ELF-1 (cell line): ENCODE results near the gene DDX43.
"Not testable (repeated sequence)": the region's sequence is repeated elsewhere in the genome, so short reads cannot be mapped to it uniquely, and the experiment has no call there.

Source experiments
- DNase-seq: peaks from one replicate; pipeline ENCODE4 v3.0.0-alpha.2; 2016; ENCODE audit warnings: low read depth, low spot score

Gene DDX43

DNA sequence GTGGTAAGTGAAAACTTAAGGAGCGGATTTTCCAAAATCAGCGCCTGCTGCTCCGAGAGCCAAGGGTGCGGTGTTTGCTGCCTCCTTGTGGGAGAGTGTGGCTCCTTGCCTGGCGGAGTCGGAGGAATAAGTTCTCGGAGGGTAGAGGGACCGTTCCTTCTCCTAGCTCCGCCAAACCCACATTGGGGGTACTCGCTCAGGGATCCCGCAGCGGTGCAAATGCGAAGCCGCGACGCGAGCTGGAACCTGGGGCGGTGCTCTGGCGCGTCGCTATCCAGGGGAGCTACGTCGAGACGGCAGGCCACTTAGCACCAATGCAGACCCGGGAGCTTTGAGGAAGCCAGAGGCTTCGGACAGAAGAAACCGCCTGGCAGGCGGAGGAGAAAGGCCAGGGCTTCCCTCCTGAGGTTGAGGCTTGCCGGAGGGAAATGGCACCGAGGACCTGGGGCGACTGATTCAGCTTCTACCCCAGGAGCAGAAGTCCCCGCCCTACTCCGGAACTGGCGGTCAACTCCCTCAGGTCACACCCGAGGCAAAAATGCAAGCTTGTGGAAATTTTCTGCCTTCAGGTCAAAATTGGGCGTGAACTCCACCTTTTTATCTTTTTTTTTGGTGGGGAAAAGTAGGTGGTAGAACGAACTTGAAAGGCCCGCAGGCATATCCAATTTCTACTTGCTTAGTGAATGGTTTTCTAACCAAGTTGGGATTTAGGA, 5.7 kb upstream of the DDX43 start:
- peak; percentile 90 for DNase-seq

DNA sequence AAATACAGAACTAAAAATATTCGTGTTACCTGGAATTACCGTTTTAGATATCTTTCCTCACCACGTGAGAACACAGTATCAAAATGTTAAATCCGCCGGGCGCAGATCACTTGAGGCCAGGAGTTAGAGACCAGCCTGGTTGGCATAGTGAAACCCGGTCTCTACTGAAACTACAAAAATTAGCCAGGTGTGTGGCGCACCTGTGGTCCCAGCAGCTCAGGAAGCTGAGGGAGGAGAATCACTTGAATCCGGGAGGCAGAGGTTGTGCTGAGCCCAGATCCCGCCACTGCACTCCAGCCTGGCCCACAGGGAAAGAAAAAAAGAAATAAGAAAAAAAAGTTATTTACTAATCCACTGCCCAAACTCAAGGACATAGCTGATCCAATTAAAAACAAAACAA, 4.8 kb upstream of the DDX43 start:
- DNase-seq = no peak

DNA sequence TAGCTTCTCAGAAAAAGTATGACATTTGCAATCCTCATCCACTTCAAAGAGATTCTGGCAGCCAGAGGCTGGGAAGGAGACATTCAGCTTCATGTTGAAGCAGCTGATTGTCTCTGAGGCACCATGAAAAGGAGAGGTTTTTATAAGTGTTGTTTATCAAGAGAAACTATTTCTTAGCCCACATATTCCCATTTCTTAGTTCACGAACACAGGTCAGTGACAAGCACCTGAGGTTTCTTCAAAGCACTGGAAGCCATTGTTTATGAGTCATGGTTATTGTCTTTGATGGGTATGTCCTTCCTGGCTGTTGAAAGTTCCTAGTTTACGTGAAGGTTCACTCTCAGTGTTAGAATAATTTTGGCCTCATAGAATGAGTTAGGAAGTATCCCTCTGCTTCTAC, 3.0 kb upstream of the DDX43 start:
- DNase-seq = no peak

DNA sequence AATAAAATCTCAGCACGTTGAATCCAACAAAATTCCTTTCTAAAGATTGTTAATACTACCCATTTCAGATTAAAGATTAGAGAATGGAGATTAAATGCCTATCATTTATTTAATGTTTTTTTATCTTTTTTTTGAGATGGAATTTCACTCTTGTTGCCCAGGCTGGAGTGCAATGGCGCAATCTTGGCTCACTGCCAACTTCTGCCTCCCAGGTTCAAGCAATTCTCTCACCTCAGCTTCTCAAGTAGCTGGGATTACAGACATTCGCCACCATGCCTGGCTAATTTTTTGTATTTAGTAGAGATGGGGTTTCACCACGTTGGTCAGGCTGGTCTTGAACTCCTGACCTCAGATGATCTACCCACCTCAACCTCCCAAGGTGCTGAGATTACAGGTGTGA, 2.4 kb upstream of the DDX43 start:
- DNase-seq = not testable (repeated sequence)

DNA sequence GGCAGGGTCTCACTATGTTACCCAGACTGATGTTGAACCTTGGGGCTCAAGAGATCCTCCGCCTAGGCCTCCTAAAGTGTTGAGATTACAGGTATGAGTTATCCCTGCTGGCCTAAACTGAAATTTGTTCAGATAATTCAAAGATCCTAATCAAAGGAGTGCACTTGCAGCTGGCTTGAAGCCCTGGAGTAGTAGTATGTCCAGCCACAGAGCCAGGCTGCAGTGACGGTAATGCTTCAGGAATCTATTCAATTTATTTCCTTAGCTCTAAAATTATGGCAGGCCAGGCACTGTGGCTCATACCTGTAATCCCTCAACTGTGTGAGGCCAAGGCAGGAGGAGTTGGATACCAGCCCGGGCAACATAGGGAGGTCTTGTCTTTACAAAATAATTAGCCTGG, 1.4 kb upstream of the DDX43 start:
- no peak for DNase-seq

DNA sequence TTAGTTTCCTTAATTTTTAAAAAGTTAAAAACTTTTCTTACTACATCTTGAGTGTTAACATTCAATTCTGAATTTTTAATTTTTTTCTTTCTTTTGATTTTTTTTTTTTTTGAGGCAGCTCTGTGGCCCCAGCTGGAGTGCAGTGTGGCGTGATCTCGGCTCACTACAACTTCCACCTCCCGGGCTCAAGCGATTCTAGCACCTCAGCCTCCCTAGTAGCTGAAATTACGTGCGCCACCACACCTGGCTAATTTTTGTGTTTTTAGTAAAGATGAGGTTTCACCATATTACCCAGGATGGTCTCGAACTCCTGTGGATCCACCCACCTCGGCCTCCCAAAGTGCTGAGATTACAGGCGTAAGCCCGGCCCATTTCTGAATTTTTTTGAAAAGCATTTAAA, 1.2 kb downstream of the DDX43 start:
- DNase-seq = no peak

DNA sequence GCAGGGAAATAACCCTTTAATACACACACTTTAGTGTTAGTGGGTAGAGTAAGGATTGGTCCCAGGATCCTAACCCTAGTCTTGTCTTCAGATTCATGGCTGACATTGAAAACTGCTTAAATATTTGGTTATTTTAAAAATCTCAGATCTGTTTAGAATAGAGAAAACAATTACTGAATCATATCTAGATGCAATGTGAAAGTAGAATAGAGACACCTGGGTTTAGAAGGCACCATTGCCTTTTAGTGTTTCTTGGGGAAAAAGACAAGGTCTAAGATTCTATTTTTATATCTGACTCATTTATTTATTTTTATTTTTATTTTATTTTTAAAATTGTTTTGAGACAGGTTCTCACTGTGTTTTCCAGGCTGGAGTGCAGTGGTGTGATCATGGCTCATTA, 6.0 kb downstream of the DDX43 start:
- no peak for DNase-seq

DNA sequence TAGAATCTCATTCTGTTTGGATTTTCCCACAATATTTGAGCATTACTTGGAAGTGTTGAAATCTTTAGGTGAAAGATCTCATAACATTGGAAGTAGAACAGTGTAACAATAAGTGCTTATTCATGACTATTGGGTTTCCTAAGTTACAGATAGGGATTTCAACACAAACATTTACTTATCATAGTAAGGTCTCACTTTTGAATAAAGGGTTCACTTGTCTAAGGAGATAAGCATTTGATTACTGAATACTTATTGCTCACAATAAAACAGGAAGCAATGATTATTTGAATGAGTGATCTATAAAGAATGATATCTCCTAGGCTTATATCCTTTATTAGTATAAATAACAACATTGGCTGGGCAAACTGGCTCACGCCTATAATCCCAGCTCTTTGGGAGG, 14.8 kb downstream of the DDX43 start:
- no peak for DNase-seq

DNA sequence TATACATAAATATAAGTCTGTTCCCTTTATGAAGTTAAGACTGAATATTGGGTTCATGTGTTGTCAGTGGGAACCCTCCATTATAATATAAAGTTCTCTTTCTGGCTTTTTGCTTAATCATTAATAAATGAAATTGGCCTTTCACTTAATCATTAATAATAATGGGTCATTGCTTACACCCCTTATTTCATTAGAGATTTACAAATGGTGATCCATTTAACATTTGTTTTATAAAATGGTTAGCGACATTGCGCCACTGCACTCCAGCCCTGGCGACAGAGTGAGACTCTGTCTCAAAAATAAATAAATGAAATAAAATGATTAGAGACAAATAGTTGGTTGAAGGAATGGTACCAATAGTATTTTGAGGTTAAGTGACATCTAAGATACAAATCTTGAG, 18.5 kb downstream of the DDX43 start:
- no peak for DNase-seq

DNA sequence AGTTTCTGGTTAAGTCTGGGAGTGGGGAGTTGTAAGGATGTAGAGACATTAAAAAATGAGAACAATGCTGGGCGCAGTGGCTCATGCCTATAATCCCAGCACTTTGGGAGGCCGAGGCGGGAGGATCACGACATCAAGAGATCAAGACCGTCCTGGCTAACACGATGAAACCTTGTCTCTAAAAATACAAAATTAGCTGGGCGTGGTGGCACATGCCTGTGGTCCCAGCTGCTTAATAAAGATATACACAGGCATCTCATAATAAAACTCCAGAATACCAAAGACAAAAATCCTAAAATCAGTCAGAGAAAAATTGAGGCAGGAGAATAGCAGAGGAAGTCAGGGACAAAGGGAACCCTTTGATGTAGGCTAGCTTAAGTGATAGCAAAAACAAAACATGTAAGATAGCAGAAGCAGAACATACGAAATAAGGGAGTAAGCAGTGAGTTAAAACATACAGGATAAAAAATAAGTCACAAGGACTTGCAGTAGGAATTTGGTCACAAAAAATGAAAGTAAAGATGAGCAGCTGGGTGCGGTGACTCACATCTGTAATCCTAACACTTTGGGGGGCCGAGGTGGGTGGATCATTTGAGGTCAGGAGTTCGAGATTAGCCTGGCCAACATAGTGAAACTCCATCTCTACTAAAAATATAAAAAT, 23.6 kb downstream of the DDX43 start:
- DNase-seq = no peak

DNA sequence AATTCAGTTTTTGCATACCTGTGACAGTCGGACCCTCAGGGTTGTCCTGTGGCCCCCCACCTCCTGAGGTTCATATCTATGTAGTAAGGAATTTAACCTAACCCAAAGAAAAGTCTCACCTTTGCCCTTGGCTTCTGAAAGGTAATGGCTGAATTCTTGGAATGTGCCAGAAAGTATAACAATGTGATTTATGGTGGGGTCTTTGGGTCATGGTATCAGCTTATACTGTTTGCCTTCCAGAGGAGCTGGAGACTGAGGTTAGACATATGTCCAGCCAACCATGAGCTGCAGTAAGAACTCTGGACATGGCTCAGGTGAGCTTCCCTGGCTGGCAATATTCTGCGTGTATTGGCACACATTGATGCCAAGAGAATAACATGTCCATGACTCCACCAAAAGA, 26.9 kb downstream of the DDX43 start:
- no peak for DNase-seq

DNA sequence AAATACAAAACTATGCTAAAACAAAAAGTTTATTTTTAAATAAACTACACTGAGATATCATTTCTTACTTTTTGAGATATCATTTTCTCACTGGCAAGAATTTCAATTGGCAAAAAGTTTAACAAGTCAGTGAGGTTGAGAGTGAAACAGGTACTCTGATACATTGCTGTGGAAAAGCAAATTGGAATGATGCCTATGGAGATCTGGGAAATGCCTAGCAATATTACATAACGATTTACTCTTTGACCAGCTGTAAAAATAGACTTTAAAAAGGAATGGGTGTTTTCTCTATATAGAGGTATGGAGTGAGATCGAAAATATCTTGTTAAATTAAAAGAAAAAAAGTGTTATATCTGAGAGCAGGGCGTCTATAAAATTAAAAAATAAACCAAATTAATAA, 40.6 kb downstream of the DDX43 start:
- no peak for DNase-seq

DNA sequence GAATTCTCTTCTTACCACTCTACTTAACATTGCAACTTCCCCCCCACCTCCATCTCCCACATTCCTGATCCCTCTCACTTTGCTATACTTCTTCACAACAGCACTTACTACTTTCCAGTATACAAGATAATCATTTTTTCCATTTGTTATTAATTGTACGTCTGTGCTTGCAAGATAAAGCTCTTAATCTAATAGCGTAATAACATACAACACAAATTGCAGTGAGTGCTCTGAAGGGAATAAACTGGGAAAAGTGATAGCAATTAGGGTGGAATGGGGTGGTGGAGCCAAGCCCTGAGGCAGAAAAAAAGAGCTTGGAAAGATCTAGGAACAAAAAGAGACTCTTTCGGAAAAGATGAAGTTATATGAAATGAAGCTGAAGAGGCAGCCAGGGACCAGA, 48.9 kb downstream of the DDX43 start:
- DNase-seq = no peak

DNA sequence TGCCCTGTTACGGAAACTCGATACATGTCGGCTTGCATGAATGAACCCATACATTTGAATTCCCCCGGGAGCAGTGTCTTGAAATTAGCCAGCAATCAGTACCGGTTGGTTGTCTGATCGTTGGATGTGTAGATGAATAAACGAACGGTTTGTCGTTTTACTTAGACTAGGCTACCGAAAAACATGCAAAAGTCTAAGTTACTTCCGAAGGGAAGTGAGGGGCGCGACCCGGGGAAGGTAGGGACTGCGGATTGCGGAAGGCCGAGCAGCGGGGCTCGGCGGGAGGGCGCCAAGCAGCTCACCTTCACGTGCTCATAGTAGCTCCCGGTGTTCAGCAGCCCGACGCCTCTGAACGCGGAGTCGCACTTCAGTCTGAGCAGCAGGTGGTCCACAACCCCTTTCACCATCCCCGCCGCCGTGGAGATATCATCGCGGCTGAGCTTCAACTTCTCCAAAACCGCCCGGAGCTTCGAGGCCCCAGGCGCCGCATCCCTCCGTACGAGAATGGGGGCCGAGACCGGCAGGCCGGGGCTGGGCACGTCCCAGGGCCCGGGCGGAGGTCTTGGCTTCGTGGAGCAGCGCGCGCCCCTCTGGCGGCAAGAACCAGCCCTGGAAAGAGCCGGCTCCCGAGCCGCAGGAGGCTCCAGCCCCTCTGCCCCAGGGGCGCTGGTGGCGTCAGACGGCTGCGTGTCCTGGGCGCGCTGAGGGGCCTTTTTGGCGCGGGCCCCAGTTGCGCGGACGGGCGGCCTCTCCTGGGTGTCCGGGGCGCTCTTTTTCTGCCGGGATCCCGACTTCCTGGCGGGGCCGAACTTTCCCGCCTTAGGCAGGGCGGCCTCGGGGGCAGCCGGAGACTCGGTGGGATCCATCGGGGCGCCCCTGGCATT, 56.8 kb downstream of the DDX43 start:
- peak; percentile 78 for DNase-seq

DNA sequence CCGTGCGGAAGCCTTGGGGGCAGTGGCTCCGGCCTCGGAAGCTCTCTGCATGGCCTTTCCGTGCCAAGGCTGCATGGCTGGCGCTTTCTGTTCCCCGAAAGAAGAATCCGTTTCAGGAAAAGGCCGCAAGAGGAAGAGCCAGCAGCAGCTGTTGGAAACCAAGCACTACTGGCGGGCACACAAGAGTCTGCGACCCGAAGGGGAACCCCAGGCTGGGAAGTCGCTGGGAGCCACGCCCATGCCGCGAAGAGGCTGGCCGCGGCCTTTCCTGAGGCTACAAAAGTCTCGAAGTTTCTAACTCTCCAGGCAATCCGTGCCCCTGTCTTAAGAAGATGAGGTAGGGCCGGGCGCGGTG, 57.5 kb downstream of the DDX43 start, which contains the start of gene CGAS:
TSS of gene CGAS (minus strand) at position 191 of the 355 bp plus-strand sequence. CDS start at position 75, 116 bp downstream.
- DNase-seq = no peak

DNA sequence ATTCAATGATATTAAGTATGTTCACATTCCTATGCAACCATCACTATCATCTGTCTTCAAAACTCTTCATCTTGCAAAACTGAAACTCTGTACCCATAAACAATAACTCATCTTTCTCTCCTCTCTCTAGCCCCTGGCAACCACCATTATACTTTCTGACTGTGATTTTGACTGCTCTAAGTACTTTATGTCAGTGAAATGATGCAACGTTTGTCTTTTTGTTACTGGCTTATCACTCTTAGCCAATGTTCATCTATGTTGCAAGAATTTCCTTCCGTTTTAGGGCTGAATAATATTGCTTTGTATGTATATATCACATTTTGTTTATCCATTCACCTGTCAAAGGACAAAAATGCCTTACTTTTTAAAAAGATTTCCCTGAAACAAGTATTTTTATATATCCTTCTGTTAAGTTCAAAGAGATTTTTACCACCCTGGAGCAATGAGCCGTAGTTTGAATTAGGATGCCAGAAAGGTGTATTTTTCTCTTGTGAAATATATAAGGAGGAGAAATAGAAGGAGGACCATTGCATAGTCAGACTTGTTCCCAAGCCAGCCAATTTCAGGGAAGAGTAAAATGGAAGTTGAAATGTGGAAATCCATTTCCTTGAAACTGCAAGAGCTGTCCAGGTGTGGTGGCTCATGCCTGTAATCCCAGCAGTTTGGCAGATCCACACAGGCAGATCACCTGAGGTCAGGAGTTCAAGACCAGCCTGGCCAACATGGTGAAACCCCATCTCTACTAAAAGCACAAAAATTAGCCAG, 61.4 kb downstream of the DDX43 start:
- no peak for DNase-seq

DNA sequence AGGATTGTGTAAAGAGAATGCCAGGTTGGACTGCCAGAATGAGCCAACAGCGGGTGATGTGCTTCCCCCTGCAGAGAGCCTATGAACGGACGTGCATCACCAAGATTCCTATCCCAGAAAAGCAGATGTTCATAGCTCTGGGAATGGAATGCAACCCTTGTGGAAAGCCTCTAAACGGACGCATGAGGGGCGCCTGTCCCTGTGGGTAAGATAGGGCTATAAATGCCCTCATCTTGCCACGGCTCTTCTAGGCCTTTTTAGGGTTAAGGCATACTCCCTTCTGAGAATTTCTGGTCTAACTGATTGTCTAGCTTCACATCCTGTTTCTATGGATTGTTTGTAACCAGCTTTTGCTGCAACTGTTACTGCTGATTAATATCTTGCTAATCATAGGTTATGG, 64.8 kb downstream of the DDX43 start:
- DNase-seq = not testable (repeated sequence)

DNA sequence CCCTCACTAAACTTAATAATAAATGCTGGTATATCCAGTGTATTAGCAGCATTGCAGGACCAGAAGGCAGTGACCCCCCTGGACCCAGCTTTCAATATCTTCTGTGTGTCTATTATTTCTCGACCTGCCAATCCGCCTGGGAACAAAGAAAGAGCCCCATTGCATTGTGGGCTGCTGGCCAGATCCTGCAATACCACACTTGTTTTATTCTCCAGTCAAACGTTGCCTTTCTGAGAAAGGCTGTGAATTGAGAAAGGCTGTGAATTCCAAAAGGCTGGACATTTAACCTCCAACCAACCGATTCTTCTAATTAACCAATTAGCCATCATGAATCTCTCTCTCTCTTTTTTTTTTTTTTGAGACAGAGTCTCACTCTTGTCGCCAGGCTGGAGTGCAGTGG, 65.4 kb downstream of the DDX43 start:
- no peak for DNase-seq

DNA sequence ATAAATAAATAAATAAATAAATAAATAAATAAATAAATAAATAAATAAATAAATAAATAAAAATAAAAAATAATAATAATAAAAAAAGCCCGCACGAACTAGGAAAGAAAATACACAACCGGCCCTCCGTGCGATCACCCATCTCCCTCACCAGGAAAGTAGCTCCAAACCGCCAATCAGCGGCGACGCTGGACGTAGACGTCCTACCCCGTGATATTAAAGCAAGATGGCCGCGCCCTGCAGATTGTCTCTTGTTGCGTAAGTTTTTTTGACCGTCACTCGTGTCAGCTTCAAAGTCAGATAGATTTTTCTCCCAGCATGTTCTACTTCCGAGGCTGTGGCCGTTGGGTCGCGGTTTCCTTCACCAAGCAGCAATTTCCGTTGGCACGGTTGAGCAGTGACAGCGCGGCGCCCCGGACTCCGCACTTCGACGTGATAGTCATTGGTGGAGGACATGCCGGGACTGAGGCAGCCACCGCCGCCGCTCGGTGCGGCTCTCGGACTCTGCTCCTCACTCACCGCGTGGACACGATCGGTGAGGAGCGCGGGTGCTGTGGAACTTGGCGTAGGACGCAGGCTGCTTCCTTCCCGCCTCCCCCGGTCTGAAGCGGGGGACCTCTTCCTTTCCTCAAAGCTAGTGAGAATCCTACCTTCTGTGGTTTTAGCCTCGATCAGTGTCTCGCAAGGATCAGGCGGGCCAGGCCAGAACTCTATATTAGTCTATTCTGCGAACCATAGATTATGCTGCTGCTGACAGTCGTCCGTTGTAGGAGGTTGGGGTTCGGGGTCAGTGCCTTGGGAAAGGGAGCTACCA, 67.1 kb downstream of the DDX43 start, which contains the start of gene MTO1:
TSS of gene MTO1 (plus strand) at position 201 of the 814 bp plus-strand sequence. CDS start at position 319, 118 bp downstream.
- DNase-seq = peak; percentile 82
